KOPT-K1 (cell line): ENCODE data around the gene ARHGAP21.
"Not testable (repeated sequence)": the region's sequence is repeated elsewhere in the genome, so short reads cannot be mapped to it uniquely, and the experiment has no call there.

Experiments
- H3K27ac ChIP-seq: fragments of 200-600 bp; sonication (generic); 2 replicates; pipeline ENCODE4 v1.5.1; 2016; ENCODE audit warnings: antibody characterized with exemption, mild to moderate bottlenecking, low read depth, low read length; ENCODE audit not compliant: poor library complexity, severe bottlenecking
- H3K36me3 ChIP-seq: fragments of 200-600 bp; sonication (generic); 2 replicates; pipeline ENCODE4 v1.5.1; 2017; ENCODE audit warnings: antibody characterized with exemption, mild to moderate bottlenecking, low read length, moderate library complexity; ENCODE audit not compliant: insufficient read depth
- H3K9me3 ChIP-seq: fragments of 200-600 bp; sonication (generic); 2 replicates; pipeline ENCODE4 v1.5.1; 2017; ENCODE audit warnings: antibody characterized with exemption, low read length, mild to moderate bottlenecking; ENCODE audit not compliant: insufficient read depth, poor library complexity, severe bottlenecking

The ARHGAP21 gene

DNA sequence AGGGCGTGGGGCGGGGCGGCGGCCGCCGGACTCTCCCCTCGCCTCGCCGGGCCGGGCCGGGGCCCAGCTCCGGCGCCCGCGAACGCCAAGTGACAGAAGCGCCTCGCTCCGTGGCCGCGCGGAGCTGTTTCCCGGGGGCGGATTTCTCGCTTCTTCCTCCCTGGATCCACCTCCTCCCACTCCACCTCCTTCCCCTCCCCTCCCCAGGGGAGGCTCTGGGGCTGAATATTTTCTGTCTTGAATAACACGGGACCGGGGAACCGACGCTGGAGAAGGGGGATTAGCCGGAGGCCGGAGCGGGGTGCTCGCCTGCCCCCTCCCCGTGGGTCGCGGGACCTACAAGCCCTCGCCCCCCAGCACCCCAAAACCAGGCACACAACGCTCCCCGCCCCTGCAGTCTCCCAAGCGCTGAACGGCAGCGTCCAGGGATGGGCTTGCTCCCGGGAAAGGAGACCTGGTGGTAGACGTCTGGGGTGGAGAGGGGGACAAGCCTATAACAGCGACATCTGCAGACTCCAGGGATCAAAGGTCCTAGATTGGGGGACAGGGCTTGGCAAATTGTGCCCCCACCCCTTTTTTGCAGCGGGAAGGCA is at the start of gene ARHGAP21:
ARHGAP21 (minus strand) TSS at position 100 of the 593 bp plus-strand sequence. CDS start 1,988 bp downstream, outside the sequence.
- H3K36me3 ChIP-seq = peaks cover 17% of the 10 kb centered on the region; the same call in 1 of the 2 replicates
- H3K27ac ChIP-seq = peak within 1 kb of the TSS; percentile 90
- H3K9me3 ChIP-seq = no peaks in the 10 kb centered on the region

GRCh38 chr10:24771943-24772694 is 48.4 kb upstream of the ARHGAP21 start:
- no peaks in the 10 kb centered on the region for H3K9me3 ChIP-seq
- no peaks in the 10 kb centered on the region for H3K36me3 ChIP-seq
- H3K27ac ChIP-seq = no peak overlapping the region

DNA sequence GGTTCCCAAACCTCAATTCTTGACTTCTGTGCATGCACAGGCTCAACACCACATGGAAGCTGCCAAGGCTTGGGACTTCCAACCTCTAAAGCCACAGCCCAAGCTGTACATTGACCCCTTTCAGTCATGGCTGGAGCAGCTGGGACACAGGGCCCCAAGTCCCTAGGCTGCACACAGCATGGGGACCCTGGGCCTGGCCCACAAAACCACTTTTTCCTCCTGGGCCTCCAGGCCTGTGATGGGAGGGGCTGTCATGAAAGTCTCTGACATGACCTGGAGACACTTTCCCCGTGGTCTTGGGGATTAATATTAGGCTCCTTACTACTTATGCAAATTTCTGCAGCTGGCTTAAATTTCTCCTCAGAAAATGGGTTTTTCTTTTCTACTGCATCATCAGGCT is 41.3 kb upstream of the ARHGAP21 start:
- H3K36me3 ChIP-seq, H3K27ac ChIP-seq: not testable (repeated sequence)
- peaks cover 42% of the 10 kb centered on the region for H3K9me3 ChIP-seq

- Histone ChIP-seq H3K27ac (peak overlapping the region; percentile 93), H3K9me3 (peaks cover 48% of the 10 kb centered on the region), H3K36me3 (no peaks in the 10 kb centered on the region)
Measured at GRCh38 chr10:24762966-24763623, 39.4 kb upstream of the ARHGAP21 start.

DNA sequence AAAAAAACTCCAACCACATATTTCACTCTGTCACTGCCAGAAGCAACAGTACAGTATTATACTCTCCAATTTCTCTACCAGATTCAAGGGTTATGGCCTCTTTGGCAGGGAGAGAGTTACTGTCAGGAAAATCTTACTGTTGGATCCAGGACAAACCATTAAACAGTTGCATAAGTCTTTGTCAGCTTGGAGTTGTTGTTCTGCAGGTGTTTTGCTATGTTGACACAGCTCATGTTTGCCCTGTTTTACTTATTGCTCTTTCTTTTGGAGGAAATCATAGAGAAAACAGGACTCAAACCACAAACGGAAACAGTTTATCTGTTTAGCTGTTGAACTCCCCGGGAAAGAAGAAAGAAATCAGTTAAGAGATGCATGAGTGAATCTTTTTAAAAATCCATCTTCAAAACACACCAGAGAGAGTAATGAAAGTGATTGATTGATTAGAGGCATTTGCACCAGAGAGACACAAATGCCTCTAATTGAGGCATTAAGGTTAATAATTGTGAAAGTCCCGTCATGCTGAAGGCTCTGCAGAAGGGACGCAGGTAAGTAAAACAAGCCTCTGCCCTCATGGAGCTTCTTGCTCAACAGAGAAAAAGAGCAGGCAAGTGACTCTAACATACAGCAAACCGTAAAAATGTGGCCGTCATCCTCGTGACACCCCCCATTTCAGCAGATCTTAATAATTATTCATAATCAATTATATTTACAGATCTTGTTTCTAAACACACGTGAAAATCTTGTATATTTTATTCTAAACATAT is 38.7 kb upstream of the ARHGAP21 start:
- Histone ChIP-seq H3K36me3 (no peaks in the 10 kb centered on the region), H3K27ac (peak overlapping the region; percentile 93), H3K9me3 (peaks cover 48% of the 10 kb centered on the region)

GRCh38 chr10:24759672-24760071 is 36.0 kb upstream of the ARHGAP21 start:
- Histone ChIP-seq H3K27ac (no peak overlapping the region), H3K36me3 (no peaks in the 10 kb centered on the region), H3K9me3 (peaks cover 28% of the 10 kb centered on the region)

DNA sequence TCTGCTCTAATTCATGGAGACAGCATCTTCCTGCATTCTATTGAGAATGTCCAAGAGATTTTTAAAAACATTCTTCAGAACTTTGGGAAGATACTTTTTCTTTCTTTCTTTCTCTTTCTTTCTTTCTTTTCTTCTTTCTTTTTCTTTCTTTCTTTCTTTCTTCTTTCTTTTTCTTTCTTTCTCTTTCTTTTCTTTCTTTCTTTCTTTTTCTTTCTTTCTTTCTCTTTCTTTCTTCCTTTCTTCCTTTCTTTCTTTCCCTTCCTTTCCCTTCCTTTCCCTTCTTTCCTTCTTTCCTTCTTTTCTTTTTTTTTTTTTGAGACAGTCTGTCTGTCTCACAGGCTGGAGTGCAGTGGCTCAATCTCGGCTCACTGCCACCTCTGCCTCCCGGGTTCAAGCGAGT is 34.6 kb upstream of the ARHGAP21 start:
- peaks cover 17% of the 10 kb centered on the region for H3K9me3 ChIP-seq

GRCh38 chr10:24756283-24756682 is 32.6 kb upstream of the ARHGAP21 start:
- H3K27ac ChIP-seq = no peak overlapping the region
- no peaks in the 10 kb centered on the region for H3K36me3 ChIP-seq
- H3K9me3 ChIP-seq = peaks cover 17% of the 10 kb centered on the region

More for the DNA sequence above, 34.6 kb upstream of the ARHGAP21 start:
- H3K27ac ChIP-seq, H3K36me3 ChIP-seq: not testable (repeated sequence)

- no peaks in the 10 kb centered on the region for H3K36me3 ChIP-seq
- no peaks in the 10 kb centered on the region for H3K9me3 ChIP-seq
- no peak overlapping the region for H3K27ac ChIP-seq
Measured at GRCh38 chr10:24751716-24752115, 28.0 kb upstream of the ARHGAP21 start.

DNA sequence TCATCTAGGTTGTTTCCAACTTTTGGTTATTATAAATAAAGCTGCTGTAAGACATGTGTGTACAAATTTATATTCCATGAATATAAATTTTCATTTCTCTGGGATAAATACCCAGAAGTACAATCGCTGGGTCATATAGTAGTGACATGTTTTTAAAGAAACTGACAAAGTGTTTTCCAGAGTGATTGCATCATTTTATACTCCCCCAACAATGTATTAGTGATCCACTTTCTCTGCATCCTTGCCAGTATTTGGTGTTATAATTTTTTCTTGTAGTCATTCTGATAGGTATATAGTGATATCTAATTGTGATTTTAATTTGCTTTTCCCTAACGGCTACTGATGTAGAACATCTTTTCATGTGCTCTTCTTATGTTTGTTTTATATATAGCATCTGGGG is 27.0 kb upstream of the ARHGAP21 start:
- H3K9me3 ChIP-seq = no peaks in the 10 kb centered on the region
- no peak overlapping the region for H3K27ac ChIP-seq
- no peaks in the 10 kb centered on the region for H3K36me3 ChIP-seq

DNA sequence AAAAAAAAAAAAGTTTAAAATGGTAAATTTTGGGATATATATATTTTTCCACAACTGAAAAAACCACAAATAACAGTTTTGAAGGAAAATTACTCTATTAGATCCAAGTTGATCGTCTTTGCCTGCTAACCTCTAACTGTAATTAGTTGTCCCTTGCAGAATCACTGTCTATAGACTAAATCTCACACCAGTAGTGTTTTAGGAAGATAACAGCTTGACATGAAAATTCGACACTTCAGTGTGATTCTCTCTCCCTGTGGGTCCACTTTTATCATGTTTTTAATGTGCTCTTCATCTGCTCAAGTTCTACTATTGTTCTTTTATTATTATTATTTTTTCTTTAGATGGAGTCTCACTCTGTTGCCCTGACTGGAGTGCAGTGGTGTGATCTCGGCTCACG is 24.5 kb upstream of the ARHGAP21 start:
- no peaks in the 10 kb centered on the region for H3K36me3 ChIP-seq
- H3K9me3 ChIP-seq = no peaks in the 10 kb centered on the region
- H3K27ac ChIP-seq = no peak overlapping the region

- Histone ChIP-seq H3K27ac (no peak overlapping the region), H3K9me3 (no peaks in the 10 kb centered on the region), H3K36me3 (no peaks in the 10 kb centered on the region)
Measured at GRCh38 chr10:24744946-24745345, 21.3 kb upstream of the ARHGAP21 start.

- H3K36me3 ChIP-seq = no peaks in the 10 kb centered on the region
- H3K9me3 ChIP-seq = no peaks in the 10 kb centered on the region
- H3K27ac ChIP-seq = no peak overlapping the region
Measured at GRCh38 chr10:24740714-24741113, 17.0 kb upstream of the ARHGAP21 start.

GRCh38 chr10:24737001-24737400 is 13.3 kb upstream of the ARHGAP21 start:
- Histone ChIP-seq H3K27ac (no peak overlapping the region), H3K36me3 (no peaks in the 10 kb centered on the region), H3K9me3 (no peaks in the 10 kb centered on the region)

GRCh38 chr10:24731942-24732341 is 8.3 kb upstream of the ARHGAP21 start:
- Histone ChIP-seq H3K36me3 (no peaks in the 10 kb centered on the region), H3K27ac (no peak overlapping the region), H3K9me3 (no peaks in the 10 kb centered on the region)
